Breast epithelium (tissue), 4 donors: Measurements from ENCODE around the gene MX2. TPM values are rescaled to one million over a fixed set of nuclear protein-coding genes. Genes with fewer than 3 reads are reported as not detected.

Experiments
- DNase-seq, 2 donors: peaks; one replicate each; pipeline ENCODE4 v3.0.0-alpha.2; 2019; ENCODE audit warnings: low spot score in 2 of 2
- H3K27ac ChIP-seq, 2 donors: fragments of 200-600 bp; sonication (generic) in 1 of 2; one replicate each; pipeline ENCODE4 v1.5.1; 2016 to 2019; ENCODE audit warnings: mild to moderate bottlenecking in 1 of 2
- H3K27me3 ChIP-seq, 2 donors: fragments of 200-600 bp; sonication (generic) in 1 of 2; one replicate each; pipeline versions ENCODE4 v1.5.1 to v1.6.0; 2017 to 2019; ENCODE audit warnings: control low read depth in 1 of 2, mild to moderate bottlenecking in 1 of 2
- H3K36me3 ChIP-seq: fragments of 200-600 bp; one replicate; pipeline ENCODE4 v1.5.1; 2019
- H3K4me1 ChIP-seq, 2 donors: fragments of 200-600 bp; sonication (generic); one replicate each; pipeline ENCODE4 v1.5.1; 2016 to 2019; ENCODE audit warnings: control low read depth in 1 of 2
- H3K4me3 ChIP-seq, 3 donors: fragments of 200-600 bp; sonication (generic); 1 replicate in 2 of 3; 2 replicates in 1 of 3; pipeline ENCODE4 v1.5.1; 2016 to 2019; ENCODE audit warnings: mild to moderate bottlenecking in 3 of 3, moderate library complexity in 2 of 3
- H3K9me3 ChIP-seq, 2 donors: fragments of 200-600 bp; sonication (generic) in 1 of 2; one replicate each; pipeline ENCODE4 v1.5.1; 2016 to 2019; ENCODE audit warnings: control low read depth in 1 of 2
- POLR2A ChIP-seq: fragments of 450-650 bp; IDR thresholded peaks from one replicate; pipeline ENCODE4 v1.6.1; 2016; ENCODE audit warnings: antibody characterized with exemption, mild to moderate bottlenecking, moderate library complexity
- POLR2AphosphoS5 ChIP-seq, 3 donors: sonication (generic); formaldehyde crosslinking; IDR thresholded peaks; one replicate each; pipeline ENCODE4 v1.6.1; 2017; ENCODE audit warnings: antibody characterized with exemption in 3 of 3
- intact Hi-C: fragments of 100-400 bp; cut with DNase I; formaldehyde crosslinking; loops from one replicate; pipeline ENCODE4 v1.15.1; 2023; ENCODE audit warnings: low total_unique reads
- total RNA-seq, 3 donors: library from RNA; depleted of rRNA; stranded (reverse); fragments of >200 nt; gene quantifications; one replicate each; pipeline ENCODE4 v1.1.0, GENCODE V29; 2016
- TF ChIP-seq, protein P1 (sequence below), 3 donors: fragments of 450-650 bp; IDR thresholded peaks; one replicate each; pipeline ENCODE4 v1.5.1; 2016 to 2017; ENCODE audit warnings: antibody characterized with exemption in 3 of 3, mild to moderate bottlenecking in 3 of 3, moderate library complexity in 3 of 3

MX2 gene
- total RNA-seq, 3 donors from 2014 or later = 8.9 to 31.5 (median 29.4) TPM

DNA sequence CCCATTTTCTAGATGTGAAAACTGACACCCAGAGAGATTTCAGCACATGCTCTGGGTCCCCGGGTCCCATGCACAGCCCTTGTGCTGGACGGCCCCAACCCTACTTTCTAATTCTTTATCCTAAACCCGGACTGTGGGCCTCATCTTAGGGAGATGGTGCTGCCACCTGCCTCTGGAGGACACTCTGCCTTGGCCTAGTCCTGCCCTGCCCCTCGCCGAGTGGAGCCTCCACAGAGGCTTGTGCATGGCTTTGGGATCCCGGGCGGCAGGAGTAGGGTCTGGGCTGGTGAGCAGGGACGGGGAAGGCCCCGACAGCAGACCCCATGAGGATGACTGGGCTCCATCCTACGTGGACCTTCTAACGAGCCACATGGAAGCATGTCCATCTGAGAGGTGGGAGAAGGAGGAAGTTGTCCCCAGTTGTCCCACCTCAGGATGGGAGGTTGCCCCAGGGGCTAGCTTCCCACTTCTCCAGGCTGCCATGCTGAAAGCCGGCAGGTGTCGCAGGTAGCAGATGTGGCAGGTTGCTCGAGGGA is 12.4 kb downstream of the MX2 start:
- no peaks in the 10 kb centered on the region for H3K4me1 ChIP-seq
- peak in 1 of 2 donors; percentile 44 for DNase-seq
- no peak overlapping the region for H3K27ac ChIP-seq
- no peaks in the 10 kb centered on the region for H3K36me3 ChIP-seq
- no peak overlapping the region for H3K4me3 ChIP-seq
- no peaks in the 10 kb centered on the region for H3K9me3 ChIP-seq
- TF ChIP-seq POLR2AphosphoS5 (IDR thresholded peaks at IDR 0.05) = no peak
- TF ChIP-seq, protein P1, sequence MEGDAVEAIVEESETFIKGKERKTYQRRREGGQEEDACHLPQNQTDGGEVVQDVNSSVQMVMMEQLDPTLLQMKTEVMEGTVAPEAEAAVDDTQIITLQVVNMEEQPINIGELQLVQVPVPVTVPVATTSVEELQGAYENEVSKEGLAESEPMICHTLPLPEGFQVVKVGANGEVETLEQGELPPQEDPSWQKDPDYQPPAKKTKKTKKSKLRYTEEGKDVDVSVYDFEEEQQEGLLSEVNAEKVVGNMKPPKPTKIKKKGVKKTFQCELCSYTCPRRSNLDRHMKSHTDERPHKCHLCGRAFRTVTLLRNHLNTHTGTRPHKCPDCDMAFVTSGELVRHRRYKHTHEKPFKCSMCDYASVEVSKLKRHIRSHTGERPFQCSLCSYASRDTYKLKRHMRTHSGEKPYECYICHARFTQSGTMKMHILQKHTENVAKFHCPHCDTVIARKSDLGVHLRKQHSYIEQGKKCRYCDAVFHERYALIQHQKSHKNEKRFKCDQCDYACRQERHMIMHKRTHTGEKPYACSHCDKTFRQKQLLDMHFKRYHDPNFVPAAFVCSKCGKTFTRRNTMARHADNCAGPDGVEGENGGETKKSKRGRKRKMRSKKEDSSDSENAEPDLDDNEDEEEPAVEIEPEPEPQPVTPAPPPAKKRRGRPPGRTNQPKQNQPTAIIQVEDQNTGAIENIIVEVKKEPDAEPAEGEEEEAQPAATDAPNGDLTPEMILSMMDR (IDR thresholded peaks at IDR 0.05) = no peak
- no peak for TF ChIP-seq POLR2A
- intact Hi-C loops = loop anchor here (5.0 kb wide), 1 partner anchor 722 kb away; no protein-coding TSS in a partner anchor
- H3K27me3 ChIP-seq = no peaks in the 10 kb centered on the region

DNA sequence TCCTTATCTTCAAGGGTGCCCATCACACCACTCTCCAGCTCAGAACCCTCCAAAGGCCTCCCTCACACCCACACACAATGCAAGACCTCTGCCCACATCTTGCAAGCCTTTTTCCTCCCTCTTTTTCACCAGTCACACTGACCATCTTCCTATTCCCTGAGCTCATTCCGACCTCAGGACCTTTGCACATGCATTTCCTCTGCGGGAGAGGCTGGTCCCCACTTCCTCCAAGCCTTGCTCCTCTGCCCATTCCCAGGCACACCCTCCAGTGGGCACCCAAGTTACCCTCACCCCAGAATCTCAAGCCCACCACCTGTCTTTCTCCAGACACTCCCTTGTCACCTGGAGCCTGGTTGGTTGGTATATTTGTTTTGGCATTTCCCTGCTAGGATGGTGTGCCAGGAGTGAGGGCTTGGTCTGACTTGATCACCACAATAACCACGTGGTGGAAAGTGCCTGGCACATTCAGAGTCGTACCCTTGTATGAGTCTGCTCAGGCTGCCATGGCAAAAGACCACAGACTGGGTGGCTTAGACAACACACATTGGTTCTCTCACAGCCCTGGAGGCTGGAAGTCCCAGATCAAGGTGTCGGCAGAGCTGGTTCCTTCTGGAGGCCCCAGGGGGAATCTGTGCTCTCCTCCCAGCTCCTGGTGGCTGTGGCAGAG is 13.2 kb downstream of the MX2 start:
- Histone ChIP-seq H3K4me3 (no peak overlapping the region), H3K9me3 (no peaks in the 10 kb centered on the region), H3K27me3 (no peaks in the 10 kb centered on the region), H3K27ac (no peak overlapping the region), H3K4me1 (no peaks in the 10 kb centered on the region), H3K36me3 (no peaks in the 10 kb centered on the region)
- DNase-seq = peak in 1 of 2 donors; percentile 43
- intact Hi-C loops = loop anchor here (5.0 kb wide), 1 partner anchor 723 kb away; no protein-coding TSS in a partner anchor
- TF ChIP-seq, protein P1 (IDR thresholded peaks at IDR 0.05) = no peak

DNA sequence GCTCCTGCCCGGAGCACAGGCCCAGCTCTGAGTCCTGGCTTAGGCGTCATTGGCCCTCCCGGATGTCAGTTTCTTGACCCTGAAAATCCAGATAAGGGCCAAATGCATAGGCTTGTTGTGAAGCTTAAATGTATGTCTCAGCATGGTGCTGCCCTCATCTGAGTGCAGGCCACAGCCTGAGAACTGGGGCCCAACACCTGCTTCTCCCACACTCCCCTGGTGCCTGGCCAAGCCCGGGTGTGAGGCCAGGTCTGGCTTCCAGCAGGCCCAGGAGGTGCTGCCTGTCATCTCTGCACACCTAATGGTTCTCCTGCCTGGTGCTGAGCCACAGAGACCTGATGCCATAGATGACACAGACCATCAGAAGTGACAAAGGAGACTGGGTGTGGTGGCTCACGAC is 14.0 kb downstream of the MX2 start:
- Histone ChIP-seq H3K36me3 (no peaks in the 10 kb centered on the region), H3K27ac (no peak overlapping the region), H3K4me3 (no peak overlapping the region), H3K27me3 (no peaks in the 10 kb centered on the region), H3K4me1 (no peaks in the 10 kb centered on the region), H3K9me3 (no peaks in the 10 kb centered on the region)
- TF ChIP-seq, protein P1 (IDR thresholded peaks at IDR 0.05) = no peak
- no peak for TF ChIP-seq POLR2A
- no peak for TF ChIP-seq POLR2AphosphoS5 (IDR thresholded peaks at IDR 0.05)
- intact Hi-C loops = no loop called here
- DNase-seq = no peak

DNA sequence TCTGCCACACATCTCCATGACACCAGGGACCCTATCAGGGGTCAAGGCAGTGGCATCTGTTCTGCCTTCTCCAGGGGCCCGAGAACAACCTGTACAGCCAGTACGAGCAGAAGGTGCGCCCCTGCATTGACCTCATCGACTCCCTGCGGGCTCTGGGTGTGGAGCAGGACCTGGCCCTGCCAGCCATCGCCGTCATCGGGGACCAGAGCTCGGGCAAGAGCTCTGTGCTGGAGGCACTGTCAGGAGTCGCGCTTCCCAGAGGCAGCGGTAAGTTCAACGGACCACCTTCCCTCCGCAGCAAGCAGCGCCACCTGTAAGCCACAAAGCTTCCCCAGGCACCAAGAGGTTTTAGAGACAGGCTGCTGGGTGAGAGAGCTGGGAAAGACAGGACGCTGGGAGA is 15.9 kb downstream of the MX2 start:
- Histone ChIP-seq H3K4me1 (no peaks in the 10 kb centered on the region), H3K4me3 (no peak overlapping the region), H3K9me3 (no peaks in the 10 kb centered on the region), H3K27me3 (no peaks in the 10 kb centered on the region), H3K27ac (no peak overlapping the region), H3K36me3 (no peaks in the 10 kb centered on the region)
- intact Hi-C loops = no loop called here
- no peak for DNase-seq
- TF ChIP-seq, protein P1 (IDR thresholded peaks at IDR 0.05) = no peak
- TF ChIP-seq POLR2A (no peak), POLR2AphosphoS5 (IDR thresholded peaks at IDR 0.05) (no peak)

DNA sequence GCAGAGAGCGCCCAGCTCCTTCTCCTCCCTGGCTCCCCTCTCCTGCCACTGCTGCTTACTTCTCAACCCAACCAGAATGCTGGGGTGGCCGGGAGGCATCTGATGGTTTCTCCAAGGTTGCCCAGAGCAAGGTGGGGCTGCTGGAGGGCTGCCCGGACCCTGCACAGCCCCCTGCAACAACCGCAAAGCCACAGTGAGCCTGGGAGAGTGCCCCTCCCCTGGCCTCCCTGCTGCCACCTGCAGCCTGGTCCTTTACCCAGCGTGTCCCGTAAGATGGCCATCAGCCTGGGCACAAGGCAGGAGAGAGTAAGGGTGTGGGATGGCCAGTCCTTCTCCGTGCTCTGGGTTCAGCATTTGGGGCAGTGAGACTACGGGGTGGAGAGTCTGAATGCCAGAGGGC is 17.0 kb downstream of the MX2 start:
- H3K9me3 ChIP-seq = no peaks in the 10 kb centered on the region
- no peaks in the 10 kb centered on the region for H3K36me3 ChIP-seq
- TF ChIP-seq POLR2A = no peak
- no peak for DNase-seq
- no peaks in the 10 kb centered on the region for H3K4me1 ChIP-seq
- intact Hi-C loops = no loop called here
- H3K4me3 ChIP-seq = no peak overlapping the region
- no peaks in the 10 kb centered on the region for H3K27me3 ChIP-seq
- no peak overlapping the region for H3K27ac ChIP-seq
